Epithelial cell of proximal tubule (primary cell): ENCODE measurements around the gene IL1R2. TPM values are rescaled to one million over a fixed set of nuclear protein-coding genes. Genes with fewer than 3 reads are reported as not detected.
A peak's percentile ranks its signal among the peaks of the same experiment; 100 is the strongest.

ENCODE experiments used
- DNase-seq: peaks from one replicate; pipeline ENCODE4 v3.0.0-alpha.2; 2011; ENCODE audit warnings: low read depth
- H3K4me3 ChIP-seq: 2 replicates; pipeline ENCODE4 v1.5.1; 2011; ENCODE audit warnings: low read depth, mild to moderate bottlenecking, low read length
- total RNA-seq: library from RNA; depleted of rRNA; stranded (reverse); fragments of >200 nt; gene quantifications from 2 replicates; pipeline ENCODE4 v1.2.3, GENCODE V29; 2015
- TF ChIP-seq, protein P1 (sequence below): conservative IDR thresholded peaks from 2 replicates; pipeline ENCODE4 v1.5.1; 2012; ENCODE audit warnings: low read depth, mild to moderate bottlenecking, low read length

Gene IL1R2
- total RNA-seq, 1 donor from 2014 or later = 5.4 TPM

DNA sequence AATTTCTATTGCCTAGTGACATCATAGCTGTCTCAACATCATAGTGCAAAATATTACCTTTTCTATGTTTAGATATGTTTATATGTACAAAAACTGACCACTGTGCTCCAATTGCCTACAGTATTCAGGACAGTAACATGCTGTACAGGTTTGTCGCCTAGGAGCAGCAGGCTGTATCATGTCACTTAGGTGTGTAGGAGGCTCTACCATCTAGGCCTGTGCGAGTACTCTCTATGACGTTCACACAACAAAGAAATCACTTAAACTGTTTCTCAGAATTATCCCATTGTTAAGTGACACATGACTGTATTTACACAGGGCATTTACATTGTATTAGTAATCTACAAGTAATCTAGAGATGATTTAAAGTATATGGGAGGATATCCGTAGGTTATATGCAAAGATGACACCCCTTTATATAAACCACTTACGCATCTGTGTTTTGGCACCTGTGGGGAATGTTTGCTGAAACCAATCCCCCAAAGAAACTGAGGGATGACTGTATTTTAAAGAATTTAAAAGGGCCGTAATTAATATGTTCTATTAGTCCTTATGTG is 24.7 kb downstream of the IL1R2 start:
- H3K4me3 ChIP-seq = no peak overlapping the region
- no peak for DNase-seq
- TF ChIP-seq, protein P1, sequence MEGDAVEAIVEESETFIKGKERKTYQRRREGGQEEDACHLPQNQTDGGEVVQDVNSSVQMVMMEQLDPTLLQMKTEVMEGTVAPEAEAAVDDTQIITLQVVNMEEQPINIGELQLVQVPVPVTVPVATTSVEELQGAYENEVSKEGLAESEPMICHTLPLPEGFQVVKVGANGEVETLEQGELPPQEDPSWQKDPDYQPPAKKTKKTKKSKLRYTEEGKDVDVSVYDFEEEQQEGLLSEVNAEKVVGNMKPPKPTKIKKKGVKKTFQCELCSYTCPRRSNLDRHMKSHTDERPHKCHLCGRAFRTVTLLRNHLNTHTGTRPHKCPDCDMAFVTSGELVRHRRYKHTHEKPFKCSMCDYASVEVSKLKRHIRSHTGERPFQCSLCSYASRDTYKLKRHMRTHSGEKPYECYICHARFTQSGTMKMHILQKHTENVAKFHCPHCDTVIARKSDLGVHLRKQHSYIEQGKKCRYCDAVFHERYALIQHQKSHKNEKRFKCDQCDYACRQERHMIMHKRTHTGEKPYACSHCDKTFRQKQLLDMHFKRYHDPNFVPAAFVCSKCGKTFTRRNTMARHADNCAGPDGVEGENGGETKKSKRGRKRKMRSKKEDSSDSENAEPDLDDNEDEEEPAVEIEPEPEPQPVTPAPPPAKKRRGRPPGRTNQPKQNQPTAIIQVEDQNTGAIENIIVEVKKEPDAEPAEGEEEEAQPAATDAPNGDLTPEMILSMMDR = no peak

GRCh38 chr2:102018823-102019445 is 27.2 kb downstream of the IL1R2 start:
- TF ChIP-seq, protein P1 = no peak
- no peak overlapping the region for H3K4me3 ChIP-seq
- no peak for DNase-seq

DNA sequence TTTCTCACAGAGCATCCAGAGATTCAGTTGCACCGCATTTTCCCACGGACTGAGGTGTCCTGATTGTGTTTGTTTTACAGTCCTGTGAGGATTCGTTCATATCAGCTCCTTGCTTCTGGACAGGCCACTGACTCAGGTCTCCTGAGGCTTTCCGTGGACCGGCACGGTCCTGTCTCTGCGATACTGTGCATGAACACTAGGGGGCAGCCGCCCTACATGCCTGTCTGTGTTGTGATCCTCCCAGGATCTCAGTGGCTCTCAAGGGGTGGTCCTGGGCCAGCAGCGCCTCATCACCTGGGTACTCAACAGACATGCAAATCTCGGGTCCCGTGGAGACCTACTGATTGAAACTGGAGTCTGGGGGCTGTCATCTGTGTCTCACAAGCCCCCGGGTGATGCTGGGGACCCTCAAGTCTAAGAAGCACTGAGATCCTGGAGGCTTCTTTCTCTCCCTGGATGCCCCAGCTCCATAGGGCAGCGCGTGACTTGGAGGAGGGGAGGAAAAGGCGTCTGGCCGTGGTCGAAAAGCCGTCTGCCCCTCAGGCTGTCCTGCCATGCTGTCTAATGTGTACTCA is 28.9 kb downstream of the IL1R2 start:
- no peak for DNase-seq
- TF ChIP-seq, protein P1 = peak; percentile 99
- H3K4me3 ChIP-seq = no peak overlapping the region

DNA sequence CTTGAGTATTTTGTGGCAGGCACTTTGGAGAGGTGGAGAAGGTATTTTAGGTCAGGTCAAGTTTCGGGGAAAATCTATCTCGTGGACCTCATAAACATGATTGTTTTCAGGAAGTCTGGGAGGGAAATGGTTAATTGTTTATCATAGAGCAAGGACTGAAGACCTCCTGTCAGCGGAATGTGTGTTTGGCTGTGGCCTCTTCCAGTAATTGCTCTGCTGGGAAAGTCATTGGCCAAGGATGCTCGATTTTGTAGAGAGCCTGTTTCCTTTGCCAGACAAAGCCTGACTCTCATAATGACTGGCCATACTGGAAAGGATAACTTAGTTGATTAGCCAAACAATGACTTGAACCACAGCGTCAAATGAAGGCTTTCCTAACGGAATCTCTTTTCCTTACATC is 30.0 kb downstream of the IL1R2 start:
- TF ChIP-seq, protein P1 = no peak
- no peak overlapping the region for H3K4me3 ChIP-seq
- no peak for DNase-seq

DNA sequence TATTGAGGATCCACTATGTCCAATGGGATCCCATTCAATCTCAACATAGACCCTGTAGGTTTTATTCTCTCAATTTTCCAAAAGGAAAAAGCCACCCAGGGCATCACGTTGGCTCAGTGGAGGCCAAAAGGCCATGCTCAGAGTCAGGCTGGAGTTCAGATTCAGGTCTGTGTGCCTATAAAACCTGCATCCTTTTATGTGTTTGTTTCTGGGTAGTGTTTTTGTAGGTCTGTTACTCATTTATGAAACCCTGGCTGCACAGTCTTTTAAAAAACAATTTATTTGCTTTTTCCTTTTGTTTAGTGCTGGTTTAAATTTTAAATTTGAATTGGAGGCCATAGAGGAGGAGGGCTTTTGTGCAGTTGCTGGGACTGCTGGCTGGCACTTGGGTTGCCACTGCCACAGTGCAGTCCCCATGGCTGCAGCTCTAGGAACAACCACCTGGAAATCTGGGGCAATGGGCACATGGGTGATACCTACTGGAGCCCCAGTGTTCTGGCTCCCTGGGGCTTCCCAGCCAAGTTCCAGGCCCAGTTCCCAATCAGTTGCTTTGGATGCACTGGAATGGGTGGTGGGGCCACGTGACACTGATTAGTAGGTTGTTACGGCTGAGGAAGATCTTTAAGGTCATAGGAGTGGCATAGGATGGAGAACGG is 31.3 kb downstream of the IL1R2 start:
- TF ChIP-seq, protein P1 = no peak
- H3K4me3 ChIP-seq = no peak overlapping the region
- no peak for DNase-seq

- TF ChIP-seq, protein P1 = no peak
- no peak overlapping the region for H3K4me3 ChIP-seq
- no peak for DNase-seq
Measured at GRCh38 chr2:102024410-102024809, 32.6 kb downstream of the IL1R2 start.
